Endothelial cell (in vitro differentiated cells): ENCODE results near the gene KLRC3. TPM values are rescaled to one million over a fixed set of nuclear protein-coding genes. Genes with fewer than 3 reads are reported as not detected.
"Not testable (repeated sequence)": the region's sequence is repeated elsewhere in the genome, so short reads cannot be mapped to it uniquely, and the experiment has no call there.

ENCODE experiments used
- DNase-seq: peaks from one replicate; pipeline ENCODE4 v3.0.0; 2021; ENCODE audit warnings: low spot score
- H3K27ac Mint-ChIP-seq: one replicate; pipeline ENCODE4 v1.8.0; 2021; ENCODE audit warnings: mixed read lengths, inconsistent platforms; ENCODE audit not compliant: unreplicated experiment
- H3K27me3 Mint-ChIP-seq: one replicate; pipeline ENCODE4 v1.8.0; 2021; ENCODE audit warnings: mild to moderate bottlenecking, moderate library complexity, mixed read lengths, inconsistent platforms; ENCODE audit not compliant: unreplicated experiment
- H3K36me3 Mint-ChIP-seq: one replicate; pipeline ENCODE4 v1.8.0; 2021; ENCODE audit warnings: mild to moderate bottlenecking, low read depth, mixed read lengths, inconsistent platforms; ENCODE audit not compliant: unreplicated experiment
- H3K4me1 Mint-ChIP-seq: one replicate; pipeline ENCODE4 v1.8.0; 2021; ENCODE audit warnings: mild to moderate bottlenecking, mixed read lengths, inconsistent platforms; ENCODE audit not compliant: unreplicated experiment
- H3K4me3 Mint-ChIP-seq: one replicate; pipeline ENCODE4 v1.8.0; 2021; ENCODE audit warnings: mild to moderate bottlenecking, mixed read lengths, inconsistent platforms; ENCODE audit not compliant: unreplicated experiment
- H3K9me3 Mint-ChIP-seq: one replicate; pipeline ENCODE4 v1.8.0; 2021; ENCODE audit warnings: mixed read lengths, inconsistent platforms; ENCODE audit not compliant: unreplicated experiment
- CTCF ChIP-seq: fragments of 200-600 bp; sonication (generic); IDR thresholded peaks from one replicate; pipeline ENCODE4 v1.5.0; 2021; ENCODE audit warnings: antibody characterized with exemption; ENCODE audit not compliant: unreplicated experiment
- total RNA-seq: library from RNA; stranded (reverse); fragmentation: NEBNext Ultra II Directional; extraction: Animal tissue kit (Norgen Biotek cat#: 25700); gene quantifications from one replicate; pipeline ENCODE4 v1.2.1, GENCODE V29; 2021; ENCODE audit not compliant: unreplicated experiment

The KLRC3 gene
- total RNA-seq, 1 donor from 2014 or later: not detected

DNA sequence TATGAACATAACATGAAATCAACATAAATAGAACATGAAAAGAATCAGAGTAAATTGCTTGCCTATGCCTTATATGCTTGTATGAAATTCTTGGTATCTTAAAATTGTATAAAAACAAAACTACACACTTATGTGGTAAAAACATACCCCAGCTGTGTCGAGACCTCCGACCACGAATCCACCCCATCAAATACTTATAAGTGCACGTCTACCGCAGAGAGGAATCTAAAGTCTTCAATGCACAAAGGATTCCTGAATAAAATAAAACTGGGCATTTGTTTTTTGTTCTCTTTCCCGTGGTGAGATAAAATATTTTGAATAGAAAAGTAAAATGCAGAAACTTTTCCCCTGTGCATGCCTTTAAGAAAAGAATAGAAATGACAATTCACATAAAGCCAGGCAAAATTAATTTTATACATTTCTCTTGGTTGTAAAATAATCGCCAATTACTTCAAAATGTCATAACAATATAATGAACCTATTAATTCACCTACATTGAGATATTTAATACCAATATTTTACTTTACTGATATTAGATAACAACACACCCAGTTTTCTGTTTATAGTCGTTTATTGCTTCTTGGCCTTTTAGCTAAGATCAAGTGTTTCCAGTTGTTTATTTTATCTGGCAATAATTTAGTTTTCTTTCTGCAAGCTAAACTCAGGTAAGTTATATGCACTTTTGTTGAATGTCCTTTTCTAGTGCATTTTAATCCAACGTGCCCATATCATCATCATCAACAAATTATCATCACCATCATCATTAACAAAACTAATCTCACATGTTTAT, 31.6 kb downstream of the KLRC3 start:
- TF ChIP-seq CTCF: no peak
- Mint-ChIP-seq H3K27ac (no peak overlapping the region), H3K36me3 (no peaks in the 10 kb centered on the region), H3K27me3 (no peaks in the 10 kb centered on the region), H3K9me3 (no peaks in the 10 kb centered on the region), H3K4me3 (no peak overlapping the region), H3K4me1 (no peaks in the 10 kb centered on the region)
- DNase-seq: no peak

GRCh38 chr12:10387498-10387897, 32.9 kb downstream of the KLRC3 start:
- H3K36me3 Mint-ChIP-seq, DNase-seq, H3K27me3 Mint-ChIP-seq: not testable (repeated sequence)

GRCh38 chr12:10386857-10387256, 33.5 kb downstream of the KLRC3 start:
- TF ChIP-seq CTCF: no peak
- Mint-ChIP-seq H3K27ac (no peak overlapping the region), H3K27me3 (no peaks in the 10 kb centered on the region), H3K4me3 (no peak overlapping the region), H3K36me3 (no peaks in the 10 kb centered on the region), H3K9me3 (no peaks in the 10 kb centered on the region), H3K4me1 (no peaks in the 10 kb centered on the region)
- DNase-seq: no peak

More at GRCh38 chr12:10387498-10387897, 32.9 kb downstream of the KLRC3 start:
- not testable (repeated sequence) for H3K4me1 Mint-ChIP-seq, H3K27ac Mint-ChIP-seq, H3K9me3 Mint-ChIP-seq, H3K4me3 Mint-ChIP-seq

DNA sequence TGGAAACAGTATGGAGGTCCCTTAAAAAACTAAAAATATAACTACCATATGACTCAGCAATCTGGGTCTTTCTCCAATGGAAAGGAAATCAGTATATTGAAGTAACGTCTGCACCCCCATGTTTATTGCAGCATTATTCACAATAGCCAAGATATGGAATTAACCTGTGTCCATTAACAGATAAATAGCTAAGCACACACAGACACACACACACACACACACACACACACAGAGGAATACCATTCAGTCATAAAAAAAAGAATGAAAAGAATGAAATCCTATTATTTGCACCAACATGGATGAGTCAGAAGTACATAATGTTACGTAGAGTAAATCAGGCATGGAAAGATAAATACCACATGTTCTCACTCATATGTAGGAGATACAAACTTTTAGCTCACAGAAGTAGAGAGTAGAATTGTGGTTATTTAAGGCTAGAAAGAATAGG, 35.2 kb downstream of the KLRC3 start:
- no peak overlapping the region for H3K27ac Mint-ChIP-seq
- no peak for DNase-seq
- H3K27me3 Mint-ChIP-seq: no peaks in the 10 kb centered on the region
- H3K4me3 Mint-ChIP-seq: no peak overlapping the region
- TF ChIP-seq CTCF: no peak
- no peaks in the 10 kb centered on the region for H3K36me3 Mint-ChIP-seq
- H3K4me1 Mint-ChIP-seq: no peaks in the 10 kb centered on the region
- H3K9me3 Mint-ChIP-seq: no peaks in the 10 kb centered on the region

DNA sequence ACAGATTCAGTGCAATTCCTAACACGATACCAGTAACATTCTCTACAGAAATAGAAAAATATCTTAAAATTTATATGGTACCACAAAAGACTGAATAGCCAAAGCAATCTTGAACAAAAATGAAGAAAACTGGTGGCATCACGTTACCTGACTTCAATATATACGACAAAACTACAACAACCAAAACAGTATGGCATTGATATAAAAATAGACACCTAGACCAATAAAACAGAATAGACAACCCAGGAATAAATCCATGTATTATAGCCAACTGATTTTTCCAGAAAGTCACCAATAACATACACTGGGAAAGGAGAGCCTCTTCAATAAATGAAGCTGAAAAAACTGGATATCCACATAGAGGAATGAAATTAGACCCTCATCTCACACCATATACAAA, 36.2 kb downstream of the KLRC3 start:
- TF ChIP-seq CTCF: no peak
- Mint-ChIP-seq H3K9me3 (no peaks in the 10 kb centered on the region), H3K27me3 (no peaks in the 10 kb centered on the region), H3K27ac (no peak overlapping the region), H3K4me1 (no peaks in the 10 kb centered on the region), H3K36me3 (no peaks in the 10 kb centered on the region), H3K4me3 (no peak overlapping the region)
- no peak for DNase-seq
